GM19099 (cell line): ENCODE data around the gene BDNF.

Source experiments
- POLR2A ChIP-seq: IDR thresholded peaks from 3 replicates; pipeline ENCODE4 v1.6.1; 2011; ENCODE audit warnings: low read depth; ENCODE audit not compliant: insufficient read length; ENCODE audit errors: extremely low read depth

Gene BDNF

GRCh38 chr11:27622541-27623300 is 77.5 kb downstream of the BDNF start:
- TF ChIP-seq POLR2A = no peak

GRCh38 chr11:27621405-27622161 is 78.7 kb downstream of the BDNF start:
- no peak for TF ChIP-seq POLR2A

- TF ChIP-seq POLR2A = no peak
These were observed 80.4 kb downstream of the BDNF start for GRCh38 chr11:27619763-27620335.

- no peak for TF ChIP-seq POLR2A
These were observed 81.1 kb downstream of the BDNF start for GRCh38 chr11:27619039-27619574.

- TF ChIP-seq POLR2A = no peak
These were observed 81.9 kb downstream of the BDNF start for GRCh38 chr11:27618281-27618915.

GRCh38 chr11:27616711-27617110 is 83.5 kb downstream of the BDNF start:
- TF ChIP-seq POLR2A = no peak

- TF ChIP-seq POLR2A = no peak
These were observed 84.4 kb downstream of the BDNF start for GRCh38 chr11:27615833-27616232.

GRCh38 chr11:27614092-27614491 is 86.2 kb downstream of the BDNF start:
- no peak for TF ChIP-seq POLR2A

GRCh38 chr11:27612932-27613880 is 87.0 kb downstream of the BDNF start:
- no peak for TF ChIP-seq POLR2A

- no peak for TF ChIP-seq POLR2A
These were observed 88.3 kb downstream of the BDNF start for GRCh38 chr11:27611947-27612455.

GRCh38 chr11:27611390-27611789 is 88.9 kb downstream of the BDNF start:
- no peak for TF ChIP-seq POLR2A

- TF ChIP-seq POLR2A = no peak
These were observed 89.3 kb downstream of the BDNF start for GRCh38 chr11:27610946-27611345.

- TF ChIP-seq POLR2A = no peak
These were observed 90.0 kb downstream of the BDNF start for GRCh38 chr11:27610280-27610679.

GRCh38 chr11:27608951-27609350 is 91.3 kb downstream of the BDNF start:
- TF ChIP-seq POLR2A = no peak
